OCI-M1 (cell line): Measurements from ENCODE around the gene LRRD1.
"Not testable (repeated sequence)": the region's sequence is repeated elsewhere in the genome, so short reads cannot be mapped to it uniquely, and the experiment has no call there.

Experiments used
- DNase-seq: peaks from one replicate; lab custom pipeline; 2025; lab: John Stamatoyannopoulos, UW

LRRD1 gene

GRCh38 chr7:92178928-92179924, at the start of gene LRRD1:
Gene LRRD1 (minus strand): TSS chr7:92179142. CDS start chr7:92165202, 13,940 bp downstream.
- peak; percentile 100 for DNase-seq

- DNase-seq, result no peak
Measured at GRCh38 chr7:92228742-92229141, 49.8 kb upstream of the LRRD1 start.

- no peak for DNase-seq
Measured at GRCh38 chr7:92228100-92228499, 49.2 kb upstream of the LRRD1 start.

- no peak for DNase-seq
Measured at GRCh38 chr7:92226981-92227380, 48.0 kb upstream of the LRRD1 start.

- DNase-seq, result no peak
Measured at GRCh38 chr7:92221766-92222165, 42.8 kb upstream of the LRRD1 start.

- DNase-seq, result no peak
Measured at GRCh38 chr7:92206672-92207071, 27.7 kb upstream of the LRRD1 start.

GRCh38 chr7:92205987-92206386, 27.0 kb upstream of the LRRD1 start:
- DNase-seq, result no peak

GRCh38 chr7:92200791-92201190, 21.8 kb upstream of the LRRD1 start:
- DNase-seq, result peak; percentile 84

- DNase-seq, result no peak
Measured at GRCh38 chr7:92192326-92192725, 13.4 kb upstream of the LRRD1 start.

GRCh38 chr7:92189246-92189645, 10.3 kb upstream of the LRRD1 start:
- not testable (repeated sequence) for DNase-seq

- DNase-seq, result not testable (repeated sequence)
Measured at GRCh38 chr7:92184294-92184693, 5.4 kb upstream of the LRRD1 start.

- peak; percentile 87 for DNase-seq
Measured at GRCh38 chr7:92177362-92177761, 1.6 kb downstream of the LRRD1 start.

GRCh38 chr7:92169529-92169928, 9.4 kb downstream of the LRRD1 start:
- DNase-seq, result not testable (repeated sequence)

- peak; percentile 100 for DNase-seq
Measured at GRCh38 chr7:92161271-92161670, 17.7 kb downstream of the LRRD1 start.

GRCh38 chr7:92158660-92159575, 20.0 kb downstream of the LRRD1 start:
- DNase-seq, result peak; percentile 85

- DNase-seq, result no peak
Measured at GRCh38 chr7:92156990-92157389, 22.0 kb downstream of the LRRD1 start.

GRCh38 chr7:92155108-92155739, 23.7 kb downstream of the LRRD1 start:
- no peak for DNase-seq

- DNase-seq, result no peak
Measured at GRCh38 chr7:92150450-92151017, 28.4 kb downstream of the LRRD1 start.

GRCh38 chr7:92149736-92150239, 29.2 kb downstream of the LRRD1 start:
- DNase-seq, result no peak

- not testable (repeated sequence) for DNase-seq
Measured at GRCh38 chr7:92143192-92143880, 35.6 kb downstream of the LRRD1 start.

- DNase-seq, result not testable (repeated sequence)
Measured at GRCh38 chr7:92142791-92143190, 36.2 kb downstream of the LRRD1 start.
